Activated naive CD8-positive, alpha-beta T cell (primary cell): ENCODE data around the gene ZC3HAV1.
"Not testable (repeated sequence)": the region's sequence is repeated elsewhere in the genome, so short reads cannot be mapped to it uniquely, and the experiment has no call there.

Experiments
- H3K27ac Mint-ChIP-seq: one replicate; pipeline ENCODE4 v1.8.0; 2021; ENCODE audit warnings: mixed read lengths
- H3K27me3 Mint-ChIP-seq: one replicate; pipeline ENCODE4 v1.8.0; 2021; ENCODE audit warnings: mixed read lengths
- H3K36me3 Mint-ChIP-seq: one replicate; pipeline ENCODE4 v1.8.0; 2021; ENCODE audit warnings: mixed read lengths
- H3K4me1 Mint-ChIP-seq: one replicate; pipeline ENCODE4 v1.8.0; 2021; ENCODE audit warnings: low read depth, mixed read lengths
- H3K4me3 Mint-ChIP-seq: one replicate; pipeline ENCODE4 v1.8.0; 2021; ENCODE audit warnings: mild to moderate bottlenecking, mixed read lengths
- H3K9me3 Mint-ChIP-seq: one replicate; pipeline ENCODE4 v1.8.0; 2021; ENCODE audit warnings: low read depth, mixed read lengths

The ZC3HAV1 gene

DNA sequence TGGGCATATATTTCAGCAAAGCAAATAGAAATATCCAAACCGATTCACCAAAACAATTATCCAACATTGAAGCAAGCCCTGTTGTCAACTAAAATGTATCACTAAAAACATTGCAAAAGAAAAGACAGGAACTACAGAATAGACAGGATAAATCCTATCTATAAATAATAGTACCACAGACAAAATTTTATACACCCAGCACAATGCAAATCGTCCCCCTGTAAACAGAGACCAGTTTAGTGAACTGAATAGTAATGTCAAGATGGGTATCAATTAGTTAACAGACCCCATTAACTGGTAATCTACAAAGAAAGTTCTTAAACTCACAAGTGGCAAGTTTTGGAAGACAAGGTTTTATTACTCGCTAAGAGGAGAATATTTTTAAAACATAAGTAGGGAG is 4.0 kb downstream of the ZC3HAV1 start:
- peaks cover 43% of the 10 kb centered on the region for H3K4me1 Mint-ChIP-seq
- H3K27me3 Mint-ChIP-seq = no peaks in the 10 kb centered on the region
- H3K36me3 Mint-ChIP-seq = peaks cover 16% of the 10 kb centered on the region

DNA sequence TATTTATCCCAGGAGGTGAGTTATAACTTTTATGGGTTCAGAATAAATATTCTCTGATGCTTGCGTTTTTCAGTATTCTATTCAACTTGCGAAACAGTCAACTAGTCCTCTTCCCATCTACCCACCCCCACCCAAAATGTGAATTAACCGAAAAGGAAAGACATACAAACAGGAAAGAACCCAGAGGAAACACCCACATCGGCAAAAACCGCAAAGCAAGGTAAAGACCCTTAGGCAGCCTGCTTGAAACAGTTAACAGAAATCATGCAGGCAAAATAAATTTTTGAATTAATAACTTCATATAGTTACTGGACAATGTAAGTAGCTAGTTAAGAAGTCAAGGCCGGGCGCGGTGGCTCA is 5.4 kb downstream of the ZC3HAV1 start:
- H3K9me3 Mint-ChIP-seq = no peaks in the 10 kb centered on the region
- peak overlapping the region; percentile 100 for H3K4me3 Mint-ChIP-seq
- peak overlapping the region; percentile 89 for H3K27ac Mint-ChIP-seq
- peaks cover 20% of the 10 kb centered on the region for H3K36me3 Mint-ChIP-seq
- peaks cover 46% of the 10 kb centered on the region for H3K4me1 Mint-ChIP-seq
- H3K27me3 Mint-ChIP-seq = no peaks in the 10 kb centered on the region

More for the DNA sequence above, 4.0 kb downstream of the ZC3HAV1 start:
- Mint-ChIP-seq H3K9me3 (no peaks in the 10 kb centered on the region), H3K27ac (peak overlapping the region; percentile 89), H3K4me3 (peak overlapping the region; percentile 100)

DNA sequence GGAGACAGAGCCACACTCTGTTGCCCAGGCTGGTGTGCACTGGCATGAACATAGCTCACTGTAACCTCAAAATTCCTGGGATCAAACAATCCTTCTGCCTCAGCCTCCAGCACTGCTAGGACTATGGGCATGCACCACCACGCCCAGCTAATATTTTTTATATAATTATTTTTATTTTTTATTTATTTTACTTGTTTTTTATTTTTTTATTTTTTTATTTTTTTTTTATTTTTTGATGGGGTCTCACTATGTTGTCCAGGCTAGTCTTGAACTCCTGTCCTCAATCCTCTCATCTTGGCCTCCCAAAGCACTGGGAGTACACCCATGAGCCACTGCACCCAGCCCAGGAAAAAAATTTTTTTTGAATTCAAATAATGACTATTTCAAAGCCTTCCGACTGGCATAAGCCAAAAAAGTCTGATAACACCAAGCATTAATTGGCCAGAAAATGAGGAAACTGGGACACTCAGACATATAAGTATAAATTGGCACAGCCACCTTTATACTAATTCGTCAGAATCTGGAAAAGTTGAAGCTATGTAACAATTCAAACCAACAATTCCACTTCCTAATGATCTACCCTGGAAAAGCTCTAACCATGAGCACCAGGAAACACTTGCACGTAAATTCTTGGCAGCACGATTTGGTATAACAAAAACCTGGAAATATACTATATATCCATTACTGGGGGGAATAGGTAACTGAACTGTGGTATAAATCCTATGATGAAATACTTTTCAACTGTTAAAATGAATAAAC is 6.3 kb downstream of the ZC3HAV1 start:
- peaks cover 53% of the 10 kb centered on the region for H3K4me1 Mint-ChIP-seq
- H3K4me3 Mint-ChIP-seq = peak overlapping the region; percentile 100
- no peaks in the 10 kb centered on the region for H3K9me3 Mint-ChIP-seq
- H3K36me3 Mint-ChIP-seq = peaks cover 21% of the 10 kb centered on the region
- peak overlapping the region; percentile 89 for H3K27ac Mint-ChIP-seq
- no peaks in the 10 kb centered on the region for H3K27me3 Mint-ChIP-seq

DNA sequence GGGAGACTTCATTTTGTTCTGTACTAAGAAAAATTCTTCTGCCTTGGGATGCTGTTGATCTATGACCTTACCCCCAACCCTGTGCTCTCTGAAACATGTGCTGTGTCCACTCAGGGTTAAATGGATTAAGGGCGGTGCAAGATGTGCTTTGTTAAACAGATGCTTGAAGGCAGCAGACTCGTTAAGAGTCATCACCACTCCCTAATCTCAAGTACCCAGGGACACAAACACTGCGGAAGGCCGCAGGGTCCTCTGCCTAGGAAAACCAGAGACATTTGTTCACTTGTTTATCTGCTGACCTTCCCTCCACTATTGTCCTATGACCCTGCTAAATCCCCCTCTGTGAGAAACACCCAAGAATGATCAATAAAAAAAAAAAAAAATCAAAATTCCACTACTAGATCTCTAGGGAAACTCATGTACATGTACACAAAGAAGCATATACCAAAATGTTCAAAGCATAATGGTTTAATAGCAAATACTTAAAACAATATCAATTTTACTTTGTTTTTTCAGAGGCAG is 7.8 kb downstream of the ZC3HAV1 start:
- H3K36me3 Mint-ChIP-seq = peaks cover 12% of the 10 kb centered on the region
- H3K9me3 Mint-ChIP-seq, H3K27me3 Mint-ChIP-seq: not testable (repeated sequence)
- H3K4me3 Mint-ChIP-seq = peak overlapping the region; percentile 82
- H3K27ac Mint-ChIP-seq = peak overlapping the region; percentile 94
- peaks cover 62% of the 10 kb centered on the region for H3K4me1 Mint-ChIP-seq

DNA sequence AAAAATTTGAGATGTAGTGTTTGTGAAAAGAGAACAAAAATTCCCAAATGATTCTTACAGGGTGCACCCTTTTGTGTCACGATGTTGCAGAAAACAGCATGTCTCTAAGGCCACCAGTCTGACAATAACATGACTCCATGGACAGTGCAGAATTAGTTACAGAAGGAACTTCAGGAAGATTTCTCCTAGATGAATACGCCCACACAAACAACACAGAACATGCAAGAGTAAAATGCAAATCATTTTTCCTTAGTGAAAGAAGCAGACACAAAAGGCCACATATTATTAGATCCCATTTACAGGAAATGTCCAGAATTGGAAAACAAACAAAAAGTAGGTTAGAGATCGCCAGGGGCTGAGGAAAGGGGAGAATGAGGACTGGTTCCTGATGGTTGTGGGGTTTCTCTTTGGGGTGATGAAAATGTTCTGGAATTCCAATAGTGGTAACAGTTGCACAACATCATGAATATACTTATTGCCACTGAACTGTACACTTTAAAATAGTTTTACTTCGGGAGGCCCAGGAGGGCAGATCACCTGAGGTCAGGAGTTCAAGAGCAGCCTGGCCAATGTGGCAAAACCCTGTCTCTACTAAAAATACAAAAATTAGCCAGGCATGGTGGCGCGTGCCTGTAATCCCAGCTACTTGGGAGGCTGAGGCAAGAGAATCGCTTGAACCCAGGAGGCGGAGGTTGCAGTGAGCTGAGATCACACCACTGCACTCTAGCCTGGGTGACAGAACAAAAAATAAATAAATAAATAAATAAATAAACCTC is 10.2 kb downstream of the ZC3HAV1 start:
- Mint-ChIP-seq H3K27ac (peak overlapping the region; percentile 96), H3K36me3 (peaks cover 18% of the 10 kb centered on the region), H3K4me3 (peak overlapping the region; percentile 89), H3K27me3 (no peaks in the 10 kb centered on the region), H3K9me3 (no peaks in the 10 kb centered on the region), H3K4me1 (peaks cover 80% of the 10 kb centered on the region)

DNA sequence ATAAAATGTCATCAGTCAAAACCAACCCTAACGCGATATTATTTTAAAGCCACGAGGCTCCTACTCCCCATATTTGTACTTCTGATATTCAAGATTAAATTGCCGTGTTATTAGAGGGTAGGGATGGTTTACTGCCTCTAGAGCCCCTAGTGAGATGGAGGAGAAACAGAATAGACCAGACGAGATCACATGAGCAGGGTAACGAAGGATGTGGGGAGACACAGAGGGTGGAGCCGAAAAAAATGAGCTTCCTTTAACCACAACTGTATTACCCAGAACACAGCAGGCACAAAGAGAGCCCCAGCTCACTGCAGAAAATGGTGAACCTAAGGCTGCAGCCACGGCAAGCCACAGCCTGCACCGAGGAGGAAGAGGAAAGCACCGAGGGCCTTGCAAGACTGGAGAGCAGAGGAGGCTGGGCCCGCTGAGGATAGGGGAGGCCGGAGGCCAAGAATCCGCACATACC is 14.3 kb downstream of the ZC3HAV1 start:
- peak overlapping the region; percentile 91 for H3K4me3 Mint-ChIP-seq
- peaks cover 88% of the 10 kb centered on the region for H3K4me1 Mint-ChIP-seq
- peaks cover 20% of the 10 kb centered on the region for H3K36me3 Mint-ChIP-seq
- no peaks in the 10 kb centered on the region for H3K9me3 Mint-ChIP-seq
- H3K27ac Mint-ChIP-seq = peak overlapping the region; percentile 97
- no peaks in the 10 kb centered on the region for H3K27me3 Mint-ChIP-seq

DNA sequence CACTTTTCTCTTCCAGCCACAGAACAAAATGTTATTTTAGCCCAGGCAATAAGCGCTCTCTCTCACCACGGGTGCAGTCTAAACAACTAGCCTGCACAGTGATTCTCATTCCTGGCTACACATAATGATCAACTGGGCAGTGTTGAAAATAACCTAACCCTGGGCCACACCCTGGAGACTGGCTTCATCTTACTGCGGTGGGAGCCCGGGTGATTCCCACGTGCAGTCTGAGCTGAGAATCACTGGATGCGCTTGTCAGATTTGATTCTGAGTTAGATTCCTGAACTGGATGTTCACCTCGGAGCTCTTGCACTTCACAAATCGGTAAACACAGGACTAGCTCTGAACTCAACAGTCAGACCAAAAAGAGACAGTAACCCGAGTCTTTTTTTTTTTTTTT is 14.9 kb downstream of the ZC3HAV1 start:
- H3K36me3 Mint-ChIP-seq = peaks cover 20% of the 10 kb centered on the region
- no peaks in the 10 kb centered on the region for H3K9me3 Mint-ChIP-seq
- peaks cover 88% of the 10 kb centered on the region for H3K4me1 Mint-ChIP-seq
- H3K27ac Mint-ChIP-seq = peak overlapping the region; percentile 97
- H3K27me3 Mint-ChIP-seq = no peaks in the 10 kb centered on the region
- H3K4me3 Mint-ChIP-seq = peak overlapping the region; percentile 91

DNA sequence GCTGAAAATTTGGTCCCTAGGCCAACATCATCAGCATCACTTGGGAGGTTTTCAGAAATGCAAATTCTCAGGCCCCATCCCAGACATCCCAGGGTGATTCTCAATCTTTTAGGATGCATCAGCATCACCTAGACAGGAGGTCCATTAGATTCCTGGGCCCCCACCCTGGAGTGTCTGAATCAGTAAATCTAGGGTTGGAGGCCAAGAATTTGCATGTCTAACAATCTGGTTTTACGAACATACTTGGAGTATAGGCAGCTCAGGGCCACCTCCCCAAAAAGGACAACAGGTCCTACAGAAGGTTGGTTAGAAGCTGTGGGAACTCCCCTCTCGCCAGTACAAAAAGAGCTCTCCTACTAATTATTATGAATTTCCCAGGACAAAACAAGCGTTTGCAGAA is 15.5 kb downstream of the ZC3HAV1 start:
- H3K36me3 Mint-ChIP-seq = peaks cover 21% of the 10 kb centered on the region
- H3K4me3 Mint-ChIP-seq = peak overlapping the region; percentile 91
- peaks cover 88% of the 10 kb centered on the region for H3K4me1 Mint-ChIP-seq
- H3K27me3 Mint-ChIP-seq = no peaks in the 10 kb centered on the region
- peak overlapping the region; percentile 97 for H3K27ac Mint-ChIP-seq
- H3K9me3 Mint-ChIP-seq = no peaks in the 10 kb centered on the region

DNA sequence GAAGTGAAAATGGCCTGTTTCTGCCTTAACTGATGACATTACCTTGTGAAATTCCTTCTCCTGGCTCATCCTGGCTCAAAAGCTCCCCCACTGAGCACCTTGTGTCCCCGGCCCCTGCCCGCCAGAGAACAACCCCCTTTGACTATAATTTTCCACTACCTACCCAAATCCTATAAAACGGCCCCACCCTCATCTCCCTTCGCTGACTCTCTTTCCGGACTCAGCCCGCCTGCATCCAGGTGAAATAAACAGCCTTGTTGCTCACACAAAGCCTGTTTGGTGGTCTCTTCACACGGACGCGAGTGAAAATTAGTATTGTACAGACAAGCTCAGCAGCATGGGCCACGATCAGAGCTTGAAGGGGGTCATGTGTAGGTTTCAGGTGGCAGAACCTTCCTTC is 16.0 kb downstream of the ZC3HAV1 start:
- not testable (repeated sequence) for H3K27me3 Mint-ChIP-seq, H3K9me3 Mint-ChIP-seq
- Mint-ChIP-seq H3K4me3 (peak overlapping the region; percentile 91), H3K27ac (peak overlapping the region; percentile 97), H3K36me3 (peaks cover 21% of the 10 kb centered on the region), H3K4me1 (peaks cover 85% of the 10 kb centered on the region)

DNA sequence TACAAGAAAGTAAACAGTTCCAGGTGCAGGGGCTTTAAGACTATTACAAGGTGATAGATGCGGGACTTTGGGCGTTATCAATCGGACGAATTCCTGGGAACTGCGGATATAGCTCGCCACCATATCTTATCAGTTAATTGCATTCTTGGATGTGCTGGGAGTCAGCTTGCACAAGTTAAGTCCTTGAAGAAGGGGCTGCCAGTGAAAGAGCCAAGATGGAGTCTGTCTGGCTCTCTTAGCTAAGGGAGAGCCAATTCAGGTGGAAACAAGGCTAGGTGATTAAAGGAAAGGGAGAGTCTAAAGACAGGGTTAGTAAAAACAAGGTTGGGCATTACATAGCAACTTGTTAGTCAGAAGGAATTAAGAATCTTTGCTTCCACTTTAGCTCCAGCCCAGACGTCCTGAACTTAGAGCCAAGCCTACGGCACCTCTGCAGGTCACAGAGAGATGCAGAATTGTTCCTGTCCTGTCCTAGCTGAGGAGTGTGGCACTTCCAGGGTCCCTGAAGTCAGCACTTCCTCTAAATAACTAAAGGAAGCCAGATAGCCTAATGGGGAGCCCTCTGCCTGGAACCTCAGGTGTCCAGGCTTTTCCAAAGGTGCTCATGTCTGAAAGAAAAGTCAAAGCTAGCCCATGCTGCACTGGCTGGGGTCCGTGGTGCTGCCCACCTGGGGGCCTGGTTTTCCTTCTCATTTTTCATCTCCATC is 17.3 kb downstream of the ZC3HAV1 start:
- peak overlapping the region; percentile 91 for H3K4me3 Mint-ChIP-seq
- peak overlapping the region; percentile 97 for H3K27ac Mint-ChIP-seq
- peaks cover 87% of the 10 kb centered on the region for H3K4me1 Mint-ChIP-seq
- H3K27me3 Mint-ChIP-seq = no peaks in the 10 kb centered on the region
- peaks cover 26% of the 10 kb centered on the region for H3K36me3 Mint-ChIP-seq
- no peaks in the 10 kb centered on the region for H3K9me3 Mint-ChIP-seq

DNA sequence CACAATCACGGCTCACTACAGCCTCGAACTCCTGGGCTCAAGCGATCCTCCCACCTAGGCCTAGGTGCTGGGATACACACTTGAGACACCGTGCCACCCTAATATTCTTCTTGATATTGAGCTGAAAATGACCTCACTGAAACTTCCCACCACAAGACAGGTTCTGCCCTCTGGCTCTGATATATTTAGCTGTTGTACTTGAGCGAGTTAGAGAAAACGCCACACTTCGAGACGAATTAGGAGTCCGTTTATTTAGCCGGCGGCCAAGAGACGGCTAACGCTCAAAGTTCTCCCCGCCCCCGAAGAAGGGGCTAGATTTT is 17.9 kb downstream of the ZC3HAV1 start:
- H3K4me3 Mint-ChIP-seq = peak overlapping the region; percentile 91
- peaks cover 32% of the 10 kb centered on the region for H3K36me3 Mint-ChIP-seq
- H3K27me3 Mint-ChIP-seq = no peaks in the 10 kb centered on the region

DNA sequence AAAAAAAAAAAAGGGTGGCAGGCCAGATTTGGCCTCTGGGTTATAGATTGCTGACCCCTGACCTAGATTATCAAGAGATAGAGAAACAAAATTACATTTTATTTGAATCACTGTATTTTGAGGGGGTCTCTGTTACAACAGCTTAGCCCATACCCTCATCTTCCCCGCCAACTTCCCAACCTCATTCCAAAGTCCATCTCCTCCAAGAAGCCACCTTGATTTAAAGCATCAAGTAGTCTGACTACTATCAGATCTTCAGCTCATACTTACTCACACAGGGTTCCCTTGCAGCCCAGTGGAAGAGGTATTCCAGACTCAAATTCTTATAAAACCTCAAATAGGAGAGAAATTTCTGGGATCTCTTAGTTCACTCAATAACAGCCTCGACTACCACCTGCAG is 20.4 kb downstream of the ZC3HAV1 start:
- peaks cover 5% of the 10 kb centered on the region for H3K9me3 Mint-ChIP-seq
- peaks cover 37% of the 10 kb centered on the region for H3K36me3 Mint-ChIP-seq
- peaks cover 89% of the 10 kb centered on the region for H3K4me1 Mint-ChIP-seq
- peak overlapping the region; percentile 89 for H3K27ac Mint-ChIP-seq
- H3K27me3 Mint-ChIP-seq = no peaks in the 10 kb centered on the region
- H3K4me3 Mint-ChIP-seq = peak overlapping the region; percentile 51

More for the DNA sequence above, 17.9 kb downstream of the ZC3HAV1 start:
- peak overlapping the region; percentile 97 for H3K27ac Mint-ChIP-seq
- peaks cover 5% of the 10 kb centered on the region for H3K9me3 Mint-ChIP-seq
- H3K4me1 Mint-ChIP-seq = peaks cover 89% of the 10 kb centered on the region

DNA sequence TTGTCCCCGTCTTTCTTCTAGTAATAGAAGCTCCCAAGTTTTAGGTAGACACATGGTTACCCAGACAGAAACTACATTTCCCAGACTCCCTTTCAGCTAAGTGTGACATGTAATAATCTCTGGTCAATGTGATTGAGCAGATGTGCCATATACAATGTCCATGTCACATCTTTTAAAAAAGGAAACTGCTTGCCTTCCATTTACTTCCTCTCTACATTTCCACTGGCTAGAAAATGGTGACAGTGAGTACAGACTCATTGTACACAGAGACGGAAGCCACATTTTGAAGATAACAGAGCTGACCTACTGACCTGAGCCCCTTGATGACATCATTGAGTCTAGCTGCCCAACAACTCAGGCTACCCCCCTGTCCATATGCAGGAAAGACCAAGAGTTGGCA is 21.3 kb downstream of the ZC3HAV1 start:
- Mint-ChIP-seq H3K27me3 (no peaks in the 10 kb centered on the region), H3K9me3 (peaks cover 5% of the 10 kb centered on the region), H3K4me1 (peaks cover 87% of the 10 kb centered on the region), H3K27ac (peak overlapping the region; percentile 84), H3K4me3 (peak overlapping the region; percentile 50), H3K36me3 (peaks cover 39% of the 10 kb centered on the region)

DNA sequence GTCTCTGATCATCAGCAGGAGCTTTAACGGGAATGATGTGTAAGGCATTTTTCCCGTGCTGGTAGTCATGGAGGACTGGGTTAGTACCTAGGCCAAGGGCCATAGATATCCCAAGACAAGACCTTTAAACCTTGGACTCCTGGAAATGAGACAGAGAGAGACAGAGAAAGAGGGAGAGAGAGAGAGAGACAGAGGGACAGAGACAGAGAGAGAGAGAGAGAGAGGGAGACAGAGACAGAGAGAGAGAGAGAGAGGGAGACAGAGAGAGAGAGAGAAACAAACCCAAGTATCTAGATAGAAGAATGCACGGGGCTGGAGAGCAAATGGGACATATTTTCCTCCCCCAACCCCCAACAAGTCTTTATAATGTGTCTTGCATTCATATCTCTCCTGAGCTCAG is 22.3 kb downstream of the ZC3HAV1 start:
- peaks cover 5% of the 10 kb centered on the region for H3K9me3 Mint-ChIP-seq
- H3K36me3 Mint-ChIP-seq = peaks cover 39% of the 10 kb centered on the region
- H3K4me3 Mint-ChIP-seq = peak overlapping the region; percentile 57
- H3K27ac Mint-ChIP-seq = peak overlapping the region; percentile 89
- peaks cover 85% of the 10 kb centered on the region for H3K4me1 Mint-ChIP-seq
- no peaks in the 10 kb centered on the region for H3K27me3 Mint-ChIP-seq

DNA sequence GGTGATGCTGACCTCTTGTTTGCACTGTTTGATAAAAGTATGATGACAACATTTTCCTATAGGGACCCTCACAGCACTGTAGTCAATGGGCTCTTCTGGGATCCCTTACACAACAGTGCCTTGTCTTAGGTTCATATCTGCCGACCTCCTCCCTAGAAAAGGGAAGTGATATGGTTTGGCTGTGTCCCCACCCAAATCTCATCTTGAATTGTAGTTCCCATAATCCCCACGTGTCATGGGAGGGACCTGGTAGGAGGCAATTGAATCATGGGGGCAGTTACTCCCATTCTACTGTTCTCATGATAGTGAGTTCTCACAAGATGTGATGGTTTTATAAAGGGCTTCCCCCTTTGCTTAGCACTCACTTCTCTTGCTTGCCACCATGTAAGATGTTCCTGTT is 23.1 kb downstream of the ZC3HAV1 start:
- Mint-ChIP-seq H3K9me3 (peaks cover 5% of the 10 kb centered on the region), H3K27me3 (no peaks in the 10 kb centered on the region), H3K27ac (peak overlapping the region; percentile 89), H3K4me3 (peak overlapping the region; percentile 57), H3K36me3 (peaks cover 33% of the 10 kb centered on the region), H3K4me1 (peaks cover 85% of the 10 kb centered on the region)
